ENCODE data around the gene PRKD1.

The PRKD1 gene

GRCh38 chr14:29927376-29928116, at the start of gene PRKD1:
TSS of gene PRKD1 (minus strand) at chr14:29927847.
- DNase-seq = peak in 51 of 56 donors; percentile 16 to 86 (median 68)

- no peak for DNase-seq
Measured at GRCh38 chr14:29971101-29971500, 43.5 kb upstream of the PRKD1 start.

DNA sequence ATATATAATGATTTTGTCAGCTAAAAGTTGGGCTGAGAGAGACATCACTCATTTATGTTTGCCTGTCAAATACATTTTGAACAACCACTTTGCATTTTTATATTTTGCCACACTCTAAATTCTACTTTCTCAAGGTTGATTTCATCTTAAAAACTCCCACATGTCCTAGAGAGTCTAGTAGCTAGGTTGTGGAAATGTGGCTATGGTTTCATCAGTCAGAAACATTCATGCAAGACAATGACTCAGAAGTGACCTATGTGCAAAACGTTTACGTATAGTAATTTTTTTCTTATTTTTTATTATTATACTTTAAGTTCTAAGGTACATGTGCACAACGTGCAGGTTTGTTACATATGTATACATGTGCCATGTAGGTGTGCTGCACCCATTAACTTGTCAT, 27.4 kb upstream of the PRKD1 start:
- no peak for DNase-seq

- DNase-seq = no peak
Measured at GRCh38 chr14:29953501-29953900, 25.9 kb upstream of the PRKD1 start.

DNA sequence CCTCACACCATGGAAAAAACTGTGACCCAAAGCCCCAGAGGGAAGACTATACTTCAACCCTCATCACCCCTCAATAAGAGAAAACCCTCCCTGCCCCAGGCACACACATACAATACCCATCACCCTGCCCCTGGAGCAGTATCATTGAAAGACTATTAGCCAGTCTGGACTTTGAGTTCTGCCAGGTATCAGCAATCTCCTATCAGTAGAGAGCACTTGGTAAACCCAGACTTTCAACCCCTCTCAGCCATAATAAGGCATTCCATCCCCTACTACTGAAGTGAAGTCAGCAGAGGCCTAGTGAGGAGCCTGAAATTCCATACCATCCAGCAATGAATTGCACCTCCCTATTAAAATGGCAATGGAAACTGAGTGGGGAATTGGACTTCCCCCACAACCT, 16.4 kb upstream of the PRKD1 start:
- no peak for DNase-seq

DNA sequence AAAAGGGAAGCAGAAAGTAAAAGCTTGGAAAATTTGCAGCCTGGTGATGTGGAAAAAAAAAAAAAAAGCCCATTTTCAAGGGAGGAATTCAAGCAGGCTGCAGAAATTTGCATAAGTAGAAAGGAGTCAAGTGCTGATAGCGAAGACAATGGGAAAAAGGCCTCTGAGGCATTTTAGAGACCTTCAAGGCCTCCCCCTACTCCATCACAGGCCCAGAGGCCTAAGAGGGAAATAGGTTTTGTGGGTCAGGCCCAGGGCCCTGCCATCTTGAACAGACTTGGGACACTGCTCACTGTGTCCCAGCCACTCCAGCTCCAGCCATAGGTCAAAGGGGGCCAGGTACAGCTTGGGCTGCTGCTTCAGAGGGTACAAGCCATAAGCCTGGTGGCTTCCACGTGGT, 13.8 kb upstream of the PRKD1 start:
- no peak for DNase-seq

GRCh38 chr14:29940482-29940881, 12.8 kb upstream of the PRKD1 start:
- no peak for DNase-seq

- no peak for DNase-seq
Measured at GRCh38 chr14:29937116-29937515, 9.5 kb upstream of the PRKD1 start.

- DNase-seq = no peak
Measured at GRCh38 chr14:29930283-29930682, 2.6 kb upstream of the PRKD1 start.

DNA sequence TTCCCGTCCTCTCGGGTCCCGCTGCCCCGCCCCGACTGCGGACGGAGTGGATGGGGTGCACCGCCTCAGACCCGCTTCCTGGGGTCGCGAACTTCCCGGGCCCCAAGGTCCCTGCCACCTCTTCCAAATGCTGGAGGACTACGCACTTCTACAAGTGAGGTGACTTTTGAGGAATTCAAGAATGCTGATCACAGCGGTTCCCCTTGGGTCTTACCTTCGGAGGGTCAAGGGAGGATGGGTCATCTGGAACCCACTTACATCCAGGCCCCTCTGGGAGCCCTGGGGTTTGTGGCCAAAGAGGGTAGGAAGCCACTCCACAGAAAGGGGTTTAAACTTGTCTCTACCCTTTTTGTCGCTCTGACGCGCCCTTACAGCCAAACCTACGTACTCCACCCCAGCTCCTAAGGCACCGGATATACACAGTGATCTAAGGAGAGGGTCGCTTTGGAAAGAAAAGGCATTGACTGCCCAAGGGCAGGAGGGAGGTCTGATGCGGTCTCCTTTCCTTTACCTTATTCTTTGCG, 532 bp upstream of the PRKD1 start:
- peak in 1 of 56 donors; percentile 72 for DNase-seq

GRCh38 chr14:29926701-29927375, 809 bp downstream of the PRKD1 start:
- DNase-seq = peak in 46 of 56 donors; percentile 15 to 79 (median 54)

- no peak for DNase-seq
Measured at GRCh38 chr14:29926228-29926627, 1.4 kb downstream of the PRKD1 start.

DNA sequence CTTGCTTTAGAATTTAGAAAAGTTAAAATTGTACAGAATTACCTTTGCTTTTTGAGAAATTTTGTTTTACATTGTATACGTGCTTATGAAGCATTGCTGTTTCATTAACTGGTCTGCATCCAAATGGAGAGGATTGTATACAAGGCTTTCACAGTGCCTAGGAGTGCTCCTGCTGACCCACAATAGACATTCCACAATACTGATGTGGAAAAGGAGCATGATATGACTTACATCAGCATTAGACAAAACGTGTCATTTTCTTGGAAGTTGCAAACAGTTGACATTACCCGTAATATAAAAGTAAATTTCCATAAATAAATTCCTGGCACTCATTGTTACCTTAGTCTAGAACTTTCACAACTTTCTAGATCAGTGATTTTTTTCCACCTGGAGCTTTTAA, 1.9 kb downstream of the PRKD1 start:
- no peak for DNase-seq

- no peak for DNase-seq
Measured at GRCh38 chr14:29925101-29925722, 2.4 kb downstream of the PRKD1 start.

DNA sequence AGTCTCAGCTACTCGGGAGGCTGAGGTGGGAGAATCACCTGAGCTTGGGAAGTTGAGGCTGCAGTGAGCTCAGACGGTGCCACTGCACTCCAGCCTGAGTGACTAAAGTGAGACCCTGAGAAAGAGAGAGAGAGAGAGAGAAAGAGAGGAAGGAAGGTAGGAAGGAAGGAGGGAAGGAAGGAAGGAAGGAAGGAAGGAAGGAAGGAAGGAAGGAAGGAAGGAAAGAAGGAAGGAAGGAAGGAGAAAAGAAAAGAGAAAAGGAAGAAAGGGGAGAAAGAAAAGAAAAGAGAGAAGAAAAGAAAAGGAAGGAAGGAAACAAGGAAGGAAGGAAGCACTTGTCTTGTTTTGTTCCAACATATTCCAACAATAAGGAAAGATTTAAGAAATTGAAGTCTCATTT, 7.8 kb downstream of the PRKD1 start:
- DNase-seq = no peak

- no peak for DNase-seq
Measured at GRCh38 chr14:29918981-29919380, 8.7 kb downstream of the PRKD1 start.

DNA sequence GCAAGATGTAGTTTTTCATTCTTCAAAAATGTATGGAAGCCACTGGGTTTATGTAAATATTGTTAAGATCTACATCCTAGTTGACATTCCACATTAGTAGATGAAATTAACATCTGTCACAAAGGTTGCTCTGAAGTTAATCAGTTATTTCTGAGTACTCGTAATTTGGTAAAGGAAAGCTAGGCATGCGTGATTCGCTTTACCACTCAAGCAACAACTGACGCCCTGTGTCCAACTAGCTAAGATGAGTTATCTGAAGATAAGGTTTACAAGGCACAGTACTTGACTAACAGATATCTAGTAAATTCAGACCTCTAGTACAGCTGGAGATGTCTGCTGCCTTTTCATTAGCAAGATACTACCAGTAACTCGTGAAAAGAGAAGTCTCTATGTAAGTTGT, 14.1 kb downstream of the PRKD1 start:
- DNase-seq = no peak

DNA sequence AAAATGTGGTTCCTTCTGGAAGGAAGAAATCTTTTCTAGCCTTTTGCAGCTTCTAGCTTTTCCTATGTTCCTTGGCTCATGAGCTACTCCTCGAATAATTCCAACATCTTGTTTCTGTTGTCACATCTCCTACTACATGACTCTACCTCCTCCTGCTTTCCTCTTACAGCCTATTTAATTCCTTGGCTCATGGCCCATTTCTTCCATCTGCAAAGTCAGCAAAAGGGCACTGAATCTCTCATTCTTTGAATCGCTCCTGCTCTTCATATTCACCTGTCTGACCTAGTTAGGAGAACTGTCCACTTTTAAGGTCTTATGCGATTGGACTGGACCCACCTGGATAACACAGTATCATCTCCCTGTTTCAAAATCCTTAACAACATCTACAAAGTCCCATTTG, 15.8 kb downstream of the PRKD1 start:
- DNase-seq = no peak

GRCh38 chr14:29908652-29909577, 18.7 kb downstream of the PRKD1 start:
- DNase-seq = no peak

DNA sequence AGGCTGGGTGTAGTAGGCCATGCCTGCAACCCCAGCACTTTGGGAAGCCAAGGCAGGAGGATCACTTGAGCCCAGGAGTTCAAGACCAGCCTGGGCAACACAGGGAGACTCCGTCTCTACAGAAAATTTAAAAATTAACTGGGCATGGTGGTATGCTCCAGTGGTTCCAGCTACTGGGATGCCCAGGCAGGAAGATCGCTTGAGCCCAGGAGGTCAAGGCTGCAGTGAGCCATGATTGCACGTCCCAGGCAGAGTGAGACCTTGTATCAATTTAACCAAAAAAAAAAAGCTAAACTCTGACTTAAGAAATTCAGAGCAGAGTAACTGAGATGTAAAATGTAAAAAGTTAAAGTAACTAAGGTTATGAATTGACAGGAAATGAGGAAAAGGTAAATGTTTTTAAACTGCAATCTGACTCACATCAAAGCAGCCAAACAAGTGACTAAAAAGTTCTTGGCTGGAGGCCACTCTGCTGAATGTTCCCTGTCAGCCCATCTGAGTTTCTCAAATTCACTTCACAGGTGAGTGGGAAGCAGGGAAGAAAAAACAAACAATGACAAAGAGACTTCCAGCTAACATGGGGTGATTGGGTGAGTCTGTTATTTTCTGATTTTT, 21.3 kb downstream of the PRKD1 start:
- no peak for DNase-seq

- no peak for DNase-seq
Measured at GRCh38 chr14:29905543-29905942, 22.1 kb downstream of the PRKD1 start.

Measured in nucleus accumbens (tissue), 56 donors.